ENCODE data around the gene CUL4A.

Gene CUL4A

DNA sequence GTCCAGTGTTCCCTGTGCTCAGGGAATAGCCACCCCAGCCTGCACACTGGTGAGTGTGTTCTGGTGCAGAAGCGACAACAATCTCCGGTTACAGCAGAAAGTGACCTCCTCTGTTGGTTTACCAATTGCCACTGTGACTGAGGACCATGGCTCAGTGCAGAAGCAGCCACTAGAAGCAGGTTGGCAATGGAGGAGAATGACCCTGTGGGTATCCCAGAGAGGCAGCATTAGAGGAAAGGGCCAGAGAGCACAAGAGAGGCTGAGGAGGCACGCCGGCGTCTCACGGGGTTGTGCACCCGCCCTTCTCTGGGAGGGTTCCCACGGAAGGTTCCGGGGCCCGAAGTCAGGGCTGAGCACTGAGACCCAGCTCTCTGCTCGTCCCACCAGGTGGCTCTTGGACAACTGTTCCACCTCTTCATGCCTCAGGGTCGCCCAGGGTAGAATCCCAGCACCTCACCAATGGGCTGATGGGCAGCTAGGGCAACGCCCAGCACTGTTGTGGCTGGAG is 36.9 kb upstream of the CUL4A start:
- no peaks in the 10 kb centered on the region for H4K20me1 ChIP-seq (ENCODE audit: insufficient read depth, low read length)
- H3K4me2 ChIP-seq (ENCODE audit: low read length), result no peak overlapping the region
- H3K9me2 ChIP-seq (ENCODE audit: low read depth, low read length), result no peaks in the 10 kb centered on the region
- no peaks in the 10 kb centered on the region for H3K9me3 ChIP-seq (ENCODE audit: low read length)
- peaks cover 82% of the 10 kb centered on the region for H3K36me3 ChIP-seq (ENCODE audit: insufficient read depth, low read length)
- no peak for TF ChIP-seq EZH2 (IDR thresholded peaks at IDR 0.05; ENCODE audit: borderline replicate concordance, low read length)
- TF ChIP-seq, protein P1, sequence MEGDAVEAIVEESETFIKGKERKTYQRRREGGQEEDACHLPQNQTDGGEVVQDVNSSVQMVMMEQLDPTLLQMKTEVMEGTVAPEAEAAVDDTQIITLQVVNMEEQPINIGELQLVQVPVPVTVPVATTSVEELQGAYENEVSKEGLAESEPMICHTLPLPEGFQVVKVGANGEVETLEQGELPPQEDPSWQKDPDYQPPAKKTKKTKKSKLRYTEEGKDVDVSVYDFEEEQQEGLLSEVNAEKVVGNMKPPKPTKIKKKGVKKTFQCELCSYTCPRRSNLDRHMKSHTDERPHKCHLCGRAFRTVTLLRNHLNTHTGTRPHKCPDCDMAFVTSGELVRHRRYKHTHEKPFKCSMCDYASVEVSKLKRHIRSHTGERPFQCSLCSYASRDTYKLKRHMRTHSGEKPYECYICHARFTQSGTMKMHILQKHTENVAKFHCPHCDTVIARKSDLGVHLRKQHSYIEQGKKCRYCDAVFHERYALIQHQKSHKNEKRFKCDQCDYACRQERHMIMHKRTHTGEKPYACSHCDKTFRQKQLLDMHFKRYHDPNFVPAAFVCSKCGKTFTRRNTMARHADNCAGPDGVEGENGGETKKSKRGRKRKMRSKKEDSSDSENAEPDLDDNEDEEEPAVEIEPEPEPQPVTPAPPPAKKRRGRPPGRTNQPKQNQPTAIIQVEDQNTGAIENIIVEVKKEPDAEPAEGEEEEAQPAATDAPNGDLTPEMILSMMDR (IDR thresholded peaks at IDR 0.05; ENCODE audit: low read length), result no peak
- H3F3A ChIP-seq (ENCODE audit: insufficient read depth, low read length), result no peaks in the 10 kb centered on the region
- no peaks in the 10 kb centered on the region for H3K27me3 ChIP-seq (ENCODE audit: insufficient read depth, low read length)
- no peak overlapping the region for H3K9ac ChIP-seq (ENCODE audit: low read length)
- H3K79me2 ChIP-seq (ENCODE audit: insufficient read depth, low read length), result no peaks in the 10 kb centered on the region
- no peaks in the 10 kb centered on the region for H3K4me1 ChIP-seq (ENCODE audit: insufficient read depth, low read length, severe bottlenecking)
- no peak overlapping the region for H2AFZ ChIP-seq (ENCODE audit: low read length)
- no peak overlapping the region for H3K27ac ChIP-seq (ENCODE audit: low read depth, low read length, poor library complexity, severe bottlenecking)
- no peak overlapping the region for H3K4me3 ChIP-seq (ENCODE audit: low read depth, low read length, poor library complexity, severe bottlenecking)

DNA sequence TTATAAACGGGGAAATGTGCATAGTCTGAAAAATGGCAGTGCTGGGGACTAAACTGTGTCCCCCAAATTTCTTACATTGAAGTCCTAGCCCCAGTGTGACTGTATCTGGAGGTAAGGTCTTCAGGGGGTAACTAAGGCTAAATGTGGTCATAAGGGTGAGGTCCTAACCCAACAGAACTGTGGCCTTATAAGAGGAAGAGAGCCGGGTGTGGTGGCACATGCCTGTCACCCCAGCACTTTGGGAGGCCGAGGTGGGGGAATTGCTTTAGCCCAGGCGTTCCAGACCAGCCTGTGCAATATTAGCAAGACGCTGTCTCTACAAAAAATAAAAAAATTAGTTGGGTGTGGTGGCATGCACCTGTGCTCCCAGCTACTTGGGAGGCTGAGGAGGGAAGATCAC is 33.1 kb upstream of the CUL4A start:
- TF ChIP-seq, protein P1 (IDR thresholded peaks at IDR 0.05; ENCODE audit: low read length), result no peak
- no peak for TF ChIP-seq EZH2 (IDR thresholded peaks at IDR 0.05; ENCODE audit: borderline replicate concordance, low read length)
- H3K27ac ChIP-seq (ENCODE audit: low read depth, low read length, poor library complexity, severe bottlenecking), result no peak overlapping the region
- H3K9me3 ChIP-seq (ENCODE audit: low read length), result no peaks in the 10 kb centered on the region
- H3K79me2 ChIP-seq (ENCODE audit: insufficient read depth, low read length), result no peaks in the 10 kb centered on the region
- H3K36me3 ChIP-seq (ENCODE audit: insufficient read depth, low read length), result peaks cover 89% of the 10 kb centered on the region
- no peaks in the 10 kb centered on the region for H3K27me3 ChIP-seq (ENCODE audit: insufficient read depth, low read length)
- no peaks in the 10 kb centered on the region for H3K9me2 ChIP-seq (ENCODE audit: low read depth, low read length)
- no peak overlapping the region for H2AFZ ChIP-seq (ENCODE audit: low read length)
- H3K4me2 ChIP-seq (ENCODE audit: low read length), result no peak overlapping the region
- no peak overlapping the region for H3K9ac ChIP-seq (ENCODE audit: low read length)
- H3F3A ChIP-seq (ENCODE audit: insufficient read depth, low read length), result no peaks in the 10 kb centered on the region
- H3K4me1 ChIP-seq (ENCODE audit: insufficient read depth, low read length, severe bottlenecking), result no peaks in the 10 kb centered on the region
- no peaks in the 10 kb centered on the region for H4K20me1 ChIP-seq (ENCODE audit: insufficient read depth, low read length)
- H3K4me3 ChIP-seq (ENCODE audit: low read depth, low read length, poor library complexity, severe bottlenecking), result no peak overlapping the region

DNA sequence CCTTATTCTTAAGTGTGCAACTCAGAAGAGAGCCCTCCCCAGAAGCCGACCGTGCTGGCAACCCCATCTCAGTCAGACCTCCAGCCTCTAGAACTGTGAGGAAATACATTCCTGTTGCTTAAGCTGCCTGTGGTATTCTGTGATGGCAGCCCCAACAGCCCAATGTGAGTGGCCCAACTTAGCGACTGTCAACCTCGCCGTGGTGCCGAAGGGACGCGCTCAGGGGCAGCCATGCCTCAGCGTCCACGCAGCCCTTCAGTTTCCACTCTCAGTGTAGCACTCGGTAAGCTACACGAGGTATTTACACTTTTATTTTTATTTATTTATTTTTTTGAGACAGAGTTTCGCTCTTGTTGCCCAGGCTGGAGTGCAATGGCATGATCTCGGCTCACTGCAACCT is 32.6 kb upstream of the CUL4A start:
- no peak for TF ChIP-seq EZH2 (IDR thresholded peaks at IDR 0.05; ENCODE audit: borderline replicate concordance, low read length)
- TF ChIP-seq, protein P1 (IDR thresholded peaks at IDR 0.05; ENCODE audit: low read length), result no peak
- Histone ChIP-seq H3K4me3 (ENCODE audit: low read depth, low read length, poor library complexity, severe bottlenecking) (no peak overlapping the region), H3K9me2 (ENCODE audit: low read depth, low read length) (no peaks in the 10 kb centered on the region), H3F3A (ENCODE audit: insufficient read depth, low read length) (no peaks in the 10 kb centered on the region), H3K27ac (ENCODE audit: low read depth, low read length, poor library complexity, severe bottlenecking) (no peak overlapping the region), H3K4me1 (ENCODE audit: insufficient read depth, low read length, severe bottlenecking) (no peaks in the 10 kb centered on the region), H3K79me2 (ENCODE audit: insufficient read depth, low read length) (no peaks in the 10 kb centered on the region), H3K36me3 (ENCODE audit: insufficient read depth, low read length) (peaks cover 89% of the 10 kb centered on the region), H2AFZ (ENCODE audit: low read length) (no peak overlapping the region), H3K9me3 (ENCODE audit: low read length) (no peaks in the 10 kb centered on the region), H3K27me3 (ENCODE audit: insufficient read depth, low read length) (no peaks in the 10 kb centered on the region), H3K4me2 (ENCODE audit: low read length) (no peak overlapping the region), H4K20me1 (ENCODE audit: insufficient read depth, low read length) (no peaks in the 10 kb centered on the region), H3K9ac (ENCODE audit: low read length) (no peak overlapping the region)
